Caco-2 (cell line): ENCODE data around the gene TBX4. TPM values are rescaled to one million over a fixed set of nuclear protein-coding genes. Genes with fewer than 3 reads are reported as not detected.

ENCODE experiments used
- BruUV-seq: library from RNA; stranded (reverse); fragments of 400-500 nt; replicated peaks from 2 replicates; lab custom pipeline; 2021; lab: Mats Ljungman, UMichigan
- CTCF ChIA-PET: fragments of 300-600 bp; sonication (Branson Sonifier 250); formaldehyde crosslinking; loops from one replicate; lab custom pipeline; 2022; ENCODE audit warnings: antibody characterized with exemption; lab: Charles Lee
- POLR2A ChIA-PET: fragments of 300-600 bp; sonication (Branson Sonifier 250); formaldehyde crosslinking; loops from one replicate; lab custom pipeline; 2022; ENCODE audit warnings: antibody characterized with exemption; lab: Charles Lee
- DNase-seq, 2 experiments: peaks; one replicate each; pipeline versions ENCODE4 v3.0.0 to v3.0.0-alpha.2; 2020 to 2022
- H3K27me3 ChIP-seq: replicated peaks from 2 replicates; pipeline ENCODE4 v1.6.0; 2011; ENCODE audit warnings: low read length; ENCODE audit not compliant: control insufficient read depth, insufficient read depth
- H3K36me3 ChIP-seq: 2 replicates; pipeline ENCODE4 v1.5.1; 2011; ENCODE audit warnings: low read length; ENCODE audit not compliant: control insufficient read depth, insufficient read depth
- H3K4me1 ChIP-seq: fragments of 250-450 bp; sonication (Bioruptor Pico); 2 replicates; pipeline ENCODE4 v1.5.1; 2020; ENCODE audit warnings: mild to moderate bottlenecking
- H3K4me3 ChIP-seq: 2 replicates; pipeline ENCODE4 v1.5.1; 2011; ENCODE audit warnings: low read depth, mild to moderate bottlenecking, control low read depth, low read length
- H3K9me3 ChIP-seq: fragments of 250-450 bp; sonication (Bioruptor Pico); 2 replicates; pipeline ENCODE4 v1.5.1; 2020; ENCODE audit warnings: mild to moderate bottlenecking, moderate library complexity
- H3K27ac Mint-ChIP-seq: one replicate; pipeline ENCODE4 v1.8.0; 2022; ENCODE audit warnings: mixed read lengths; ENCODE audit not compliant: unreplicated experiment
- H3K27me3 Mint-ChIP-seq: one replicate; pipeline ENCODE4 v1.8.0; 2022; ENCODE audit warnings: mixed read lengths; ENCODE audit not compliant: insufficient read depth, unreplicated experiment
- H3K36me3 Mint-ChIP-seq: one replicate; pipeline ENCODE4 v1.8.0; 2022; ENCODE audit warnings: mild to moderate bottlenecking, mixed read lengths; ENCODE audit not compliant: insufficient read depth, unreplicated experiment
- H3K4me1 Mint-ChIP-seq: one replicate; pipeline ENCODE4 v1.8.0; 2022; ENCODE audit warnings: low read depth, mixed read lengths; ENCODE audit not compliant: unreplicated experiment
- H3K4me3 Mint-ChIP-seq: one replicate; pipeline ENCODE4 v1.8.0; 2022; ENCODE audit warnings: mild to moderate bottlenecking, moderate library complexity, mixed read lengths; ENCODE audit not compliant: unreplicated experiment
- H3K9me3 Mint-ChIP-seq: one replicate; pipeline ENCODE4 v1.8.0; 2022; ENCODE audit warnings: mixed read lengths; ENCODE audit not compliant: unreplicated experiment
- CTCF ChIP-seq, 2 experiments: fragments of 200-600 bp in 1 of 2; IDR thresholded peaks; 1 replicate in 1 of 2; 2 replicates in 1 of 2; pipeline versions ENCODE4 v1.5.1 to v1.8.0; 2011 to 2022; ENCODE audit warnings: antibody characterized with exemption in 1 of 2, control low read depth in 1 of 2, inconsistent platforms in 1 of 2, low read depth in 1 of 2, low read length in 1 of 2, mild to moderate bottlenecking in 1 of 2, moderate library complexity in 1 of 2; ENCODE audit not compliant: insufficient read depth in 1 of 2, severe bottlenecking in 1 of 2, unreplicated experiment in 1 of 2
- intact Hi-C: fragments of 100-400 bp; cut with micrococcal nuclease; formaldehyde crosslinking; loops from one replicate; pipeline ENCODE4 v1.10.0; 2022; ENCODE audit not compliant: unreplicated experiment
- total RNA-seq: library from RNA; stranded (reverse); gene quantifications from 2 replicates; pipeline ENCODE4 v1.2.3, GENCODE V29; 2022

TBX4 gene
- total RNA-seq, 1 experiment from 2014 or later = 2.5 TPM

GRCh38 chr17:61442878-61443474, 9.2 kb upstream of the TBX4 start:
- Histone ChIP-seq H3K9me3 (no peaks in the 10 kb centered on the region), H3K36me3 (no peaks in the 10 kb centered on the region), H3K4me1 (peaks cover 12% of the 10 kb centered on the region), H3K4me3 (no peak overlapping the region), H3K27me3 (no peaks in the 10 kb centered on the region)
- Mint-ChIP-seq H3K4me1 (peaks cover 12% of the 10 kb centered on the region), H3K9me3 (peaks cover 23% of the 10 kb centered on the region), H3K27me3 (no peaks in the 10 kb centered on the region), H3K36me3 (no peaks in the 10 kb centered on the region), H3K27ac (no peak overlapping the region), H3K4me3 (no peak overlapping the region)
- ChIA-PET CTCF (interaction anchor here (0.6 kb wide), 1 partner anchor 25 kb away, joined by 3 read pairs; no protein-coding TSS in a partner anchor), POLR2A (no interaction called here)
- DNase-seq = no peak
- intact Hi-C loops = no loop called here
- TF ChIP-seq CTCF (IDR thresholded peaks at IDR 0.05; ENCODE audit: insufficient read depth in 1 of 2, low read depth in 1 of 2, low read length in 1 of 2, severe bottlenecking in 1 of 2, unreplicated experiment in 1 of 2) = no peak
- BruUV-seq = no TSS peak

- no peak for TF ChIP-seq CTCF (IDR thresholded peaks at IDR 0.05; ENCODE audit: insufficient read depth in 1 of 2, low read depth in 1 of 2, low read length in 1 of 2, severe bottlenecking in 1 of 2, unreplicated experiment in 1 of 2)
- intact Hi-C loops = no loop called here
- H3K4me3 Mint-ChIP-seq = no peak overlapping the region
- no peak overlapping the region for H3K4me3 ChIP-seq
- ChIA-PET POLR2A (interaction anchor here (0.7 kb wide), 1 partner anchor 68 kb away, joined by 3 read pairs; no protein-coding TSS in a partner anchor), CTCF (no interaction called here)
- H3K4me1 Mint-ChIP-seq = peaks cover 12% of the 10 kb centered on the region
- no peak for DNase-seq
- no peaks in the 10 kb centered on the region for H3K27me3 ChIP-seq
- no peaks in the 10 kb centered on the region for H3K36me3 ChIP-seq
- no peaks in the 10 kb centered on the region for H3K27me3 Mint-ChIP-seq
- H3K4me1 ChIP-seq = peaks cover 12% of the 10 kb centered on the region
- H3K9me3 Mint-ChIP-seq = peaks cover 23% of the 10 kb centered on the region
- no peak overlapping the region for H3K27ac Mint-ChIP-seq
- no peaks in the 10 kb centered on the region for H3K9me3 ChIP-seq
- no TSS peak for BruUV-seq
- no peaks in the 10 kb centered on the region for H3K36me3 Mint-ChIP-seq
These were observed 8.7 kb upstream of the TBX4 start for GRCh38 chr17:61443475-61443882.

GRCh38 chr17:61444075-61444474, 8.1 kb upstream of the TBX4 start:
- ChIA-PET POLR2A (interaction anchor here (0.7 kb wide), 1 partner anchor 69 kb away, joined by 3 read pairs; no protein-coding TSS in a partner anchor), CTCF (no interaction called here)
- Histone ChIP-seq H3K27me3 (no peaks in the 10 kb centered on the region), H3K4me3 (no peak overlapping the region), H3K4me1 (peaks cover 12% of the 10 kb centered on the region), H3K36me3 (no peaks in the 10 kb centered on the region), H3K9me3 (no peaks in the 10 kb centered on the region)
- Mint-ChIP-seq H3K9me3 (peaks cover 18% of the 10 kb centered on the region), H3K4me3 (no peak overlapping the region), H3K27ac (no peak overlapping the region), H3K27me3 (no peaks in the 10 kb centered on the region), H3K36me3 (no peaks in the 10 kb centered on the region), H3K4me1 (peaks cover 12% of the 10 kb centered on the region)
- intact Hi-C loops = no loop called here
- no peak for TF ChIP-seq CTCF (IDR thresholded peaks at IDR 0.05; ENCODE audit: insufficient read depth in 1 of 2, low read depth in 1 of 2, low read length in 1 of 2, severe bottlenecking in 1 of 2, unreplicated experiment in 1 of 2)
- BruUV-seq = no TSS peak
- DNase-seq = no peak
